Gastrocnemius medialis (tissue), 4 donors: ENCODE results near the gene CLEC1A. TPM values are rescaled to one million over a fixed set of nuclear protein-coding genes. Genes with fewer than 3 reads are reported as not detected.

Experiments
- ATAC-seq, 2 donors: fragments of 150-250 bp; one replicate each; pipeline ENCODE4 v1.9.1; 2016
- DNase-seq, 2 donors: peaks; one replicate each; pipeline ENCODE4 v3.0.0-alpha.2; 2019
- H3K27ac ChIP-seq, 4 donors: fragments of 200-600 bp; sonication (generic); 1 replicate in 1 of 4; 2 replicates in 3 of 4; pipeline ENCODE4 v1.5.1; 2016 to 2018; ENCODE audit warnings: mild to moderate bottlenecking in 2 of 4, moderate library complexity in 1 of 4
- H3K27me3 ChIP-seq, 3 donors: fragments of 200-600 bp; sonication (generic) in 2 of 3; 1 replicate in 1 of 3; 2 replicates in 2 of 3; pipeline versions ENCODE4 v1.5.1 to v1.6.0; 2016 to 2019; ENCODE audit warnings: mild to moderate bottlenecking in 1 of 3, moderate library complexity in 1 of 3
- H3K36me3 ChIP-seq, 2 donors: fragments of 200-600 bp; sonication (generic) in 1 of 2; one replicate each; pipeline ENCODE4 v1.5.1; 2017 to 2018
- H3K4me1 ChIP-seq, 2 donors: fragments of 200-600 bp; sonication (generic) in 1 of 2; one replicate each; pipeline ENCODE4 v1.5.1; 2016 to 2017; ENCODE audit warnings: mild to moderate bottlenecking in 2 of 2
- H3K4me3 ChIP-seq, 4 donors: fragments of 200-600 bp; sonication (generic) in 3 of 4; 1 replicate in 1 of 4; 2 replicates in 3 of 4; pipeline ENCODE4 v1.5.1; 2016 to 2019; ENCODE audit warnings: mild to moderate bottlenecking in 2 of 4
- H3K9me3 ChIP-seq, 3 donors: fragments of 200-600 bp; sonication (generic) in 2 of 3; 1 replicate in 1 of 3; 2 replicates in 2 of 3; pipeline ENCODE4 v1.5.1; 2016 to 2019
- POLR2A ChIP-seq, 2 donors: fragments of 450-650 bp; IDR thresholded peaks; one replicate each; pipeline ENCODE4 v1.6.1; 2017; ENCODE audit warnings: antibody characterized with exemption in 2 of 2, mild to moderate bottlenecking in 2 of 2, moderate library complexity in 2 of 2
- in situ Hi-C, 4 donors: fragments of 200-750 bp; cut with MboI; loops; one replicate each; pipeline versions ENCODE4 v1.15.0 to v1.8.0; 2017; ENCODE audit warnings: low sequenced_read_pairs in 4 of 4
- intact Hi-C: fragments of 100-400 bp; cut with DNase I; formaldehyde crosslinking; loops from one replicate; pipeline ENCODE4 v1.15.1; 2023; ENCODE audit warnings: low total_unique reads
- total RNA-seq, 4 donors: library from RNA; depleted of rRNA; stranded (reverse); fragments of >200 nt; gene quantifications; one replicate each; pipeline versions ENCODE4 v1.1.0 to v1.2.3, GENCODE V29; 2016
- TF ChIP-seq, protein P1 (sequence below), 5 experiments: fragments of 450-650 bp in 3 of 5; fragments of 200-600 bp in 2 of 5; sonication (generic) in 2 of 5; IDR thresholded peaks in 4 of 5; conservative IDR thresholded peaks in 1 of 5; 1 replicate in 4 of 5; 2 replicates in 1 of 5; pipeline ENCODE4 v1.5.1; 2016 to 2019; ENCODE audit warnings: antibody characterized with exemption in 5 of 5, mild to moderate bottlenecking in 3 of 5, moderate library complexity in 3 of 5

CLEC1A gene
- total RNA-seq, 4 donors from 2014 or later, result 1.00 to 3.6 (median 1.6) TPM

DNA sequence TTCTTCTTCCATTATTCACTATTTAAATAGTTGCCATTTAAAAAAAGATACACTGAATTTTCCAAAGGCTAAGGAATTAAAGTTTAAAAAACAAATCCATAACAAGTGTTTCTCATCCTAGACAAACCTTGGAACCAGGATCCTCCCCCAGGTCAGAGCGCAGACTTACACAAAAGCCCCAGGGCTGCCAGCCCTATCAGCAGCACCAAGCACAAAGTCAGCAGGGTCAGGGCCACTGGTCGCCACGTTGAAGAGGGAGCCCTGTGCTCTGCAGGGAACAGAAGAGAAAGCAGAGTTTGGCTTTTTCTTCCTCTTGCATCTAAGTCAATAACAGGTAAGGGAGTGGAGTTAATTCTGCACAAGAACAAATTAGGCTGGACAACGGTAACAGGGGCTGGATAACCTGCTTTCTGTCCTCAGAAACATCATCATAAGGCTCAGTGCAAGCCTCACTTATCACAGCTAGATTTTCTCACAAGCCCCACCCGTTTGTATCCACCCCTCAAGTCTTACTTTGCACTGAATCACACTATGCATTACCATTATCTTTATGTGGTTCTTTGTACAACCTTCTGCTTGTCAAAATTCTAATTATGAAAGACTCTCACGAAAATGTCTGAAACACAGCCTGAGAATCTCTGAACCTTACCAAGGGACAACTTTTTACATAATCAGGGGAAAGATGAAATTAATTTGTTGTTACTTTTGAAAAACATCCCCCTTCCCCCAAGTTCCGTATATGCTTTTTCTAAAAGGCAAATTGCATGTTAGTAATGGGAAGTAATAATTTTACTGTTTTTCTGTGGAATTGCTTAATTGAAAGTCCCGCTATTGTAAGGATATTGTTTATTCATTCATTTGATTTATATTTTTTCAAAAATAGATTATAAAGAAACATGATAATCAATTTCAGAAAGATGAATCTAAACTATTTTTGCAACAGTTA is 9.6 kb downstream of the CLEC1A start:
- H3K4me3 ChIP-seq, result no peak overlapping the region
- H3K27ac ChIP-seq, result no peak overlapping the region
- no peaks in the 10 kb centered on the region for H3K36me3 ChIP-seq
- DNase-seq (no peak), ATAC-seq (no peak)
- no peaks in the 10 kb centered on the region for H3K9me3 ChIP-seq
- in situ Hi-C loops, result no loop called here
- no peaks in the 10 kb centered on the region for H3K4me1 ChIP-seq
- no peaks in the 10 kb centered on the region for H3K27me3 ChIP-seq
- TF ChIP-seq POLR2A (IDR thresholded peaks at IDR 0.05), result no peak
- TF ChIP-seq, protein P1, sequence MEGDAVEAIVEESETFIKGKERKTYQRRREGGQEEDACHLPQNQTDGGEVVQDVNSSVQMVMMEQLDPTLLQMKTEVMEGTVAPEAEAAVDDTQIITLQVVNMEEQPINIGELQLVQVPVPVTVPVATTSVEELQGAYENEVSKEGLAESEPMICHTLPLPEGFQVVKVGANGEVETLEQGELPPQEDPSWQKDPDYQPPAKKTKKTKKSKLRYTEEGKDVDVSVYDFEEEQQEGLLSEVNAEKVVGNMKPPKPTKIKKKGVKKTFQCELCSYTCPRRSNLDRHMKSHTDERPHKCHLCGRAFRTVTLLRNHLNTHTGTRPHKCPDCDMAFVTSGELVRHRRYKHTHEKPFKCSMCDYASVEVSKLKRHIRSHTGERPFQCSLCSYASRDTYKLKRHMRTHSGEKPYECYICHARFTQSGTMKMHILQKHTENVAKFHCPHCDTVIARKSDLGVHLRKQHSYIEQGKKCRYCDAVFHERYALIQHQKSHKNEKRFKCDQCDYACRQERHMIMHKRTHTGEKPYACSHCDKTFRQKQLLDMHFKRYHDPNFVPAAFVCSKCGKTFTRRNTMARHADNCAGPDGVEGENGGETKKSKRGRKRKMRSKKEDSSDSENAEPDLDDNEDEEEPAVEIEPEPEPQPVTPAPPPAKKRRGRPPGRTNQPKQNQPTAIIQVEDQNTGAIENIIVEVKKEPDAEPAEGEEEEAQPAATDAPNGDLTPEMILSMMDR (IDR thresholded peaks at IDR 0.05 in 4 of 5, conservative IDR thresholded peaks at IDR 0.05 in 1 of 5), result no peak
- intact Hi-C loops, result no loop called here

DNA sequence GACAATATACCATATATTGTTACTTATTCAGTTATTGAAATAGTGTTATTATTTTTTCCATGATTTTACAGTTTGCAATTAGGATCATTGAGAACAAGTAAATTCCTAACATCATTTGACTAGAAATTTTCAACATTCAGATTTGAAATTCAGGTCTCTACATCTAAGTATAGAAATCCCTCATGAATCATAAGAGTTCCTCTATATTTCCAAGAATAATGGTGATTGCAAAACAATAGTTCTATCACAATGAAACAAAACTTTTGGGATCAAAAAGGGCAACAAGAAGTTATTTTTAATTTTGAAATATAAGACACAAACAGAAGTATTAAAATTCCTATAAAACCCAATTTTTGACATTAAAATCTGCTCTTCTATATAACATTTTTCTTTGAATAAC is 10.8 kb downstream of the CLEC1A start:
- H3K27ac ChIP-seq, result no peak overlapping the region
- in situ Hi-C loops (no loop called here), intact Hi-C loops (no loop called here)
- H3K36me3 ChIP-seq, result no peaks in the 10 kb centered on the region
- no peak overlapping the region for H3K4me3 ChIP-seq
- no peak for ATAC-seq
- no peaks in the 10 kb centered on the region for H3K27me3 ChIP-seq
- no peaks in the 10 kb centered on the region for H3K4me1 ChIP-seq
- TF ChIP-seq, protein P1 (IDR thresholded peaks at IDR 0.05 in 4 of 5, conservative IDR thresholded peaks at IDR 0.05 in 1 of 5), result no peak
- no peak for TF ChIP-seq POLR2A (IDR thresholded peaks at IDR 0.05)
- H3K9me3 ChIP-seq, result no peaks in the 10 kb centered on the region
- no peak for DNase-seq

DNA sequence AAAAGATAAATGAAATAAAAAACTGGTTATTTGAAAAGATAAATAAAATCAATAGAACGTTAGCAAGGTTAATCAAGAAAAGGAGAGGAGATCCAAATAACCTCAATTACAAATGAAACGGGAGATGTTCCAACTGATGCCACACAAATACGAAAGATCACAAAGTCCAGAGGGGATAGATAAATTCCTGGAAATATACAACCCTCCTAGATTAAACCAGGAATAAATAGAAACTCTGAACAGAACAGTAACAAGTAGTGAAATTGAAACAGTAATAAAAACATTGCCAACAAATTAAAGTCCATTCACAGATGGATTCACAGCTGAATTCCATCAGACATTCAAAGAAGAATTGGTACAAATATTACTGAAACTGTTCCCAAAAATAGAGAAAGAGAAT is 12.4 kb downstream of the CLEC1A start:
- no peak overlapping the region for H3K4me3 ChIP-seq
- H3K36me3 ChIP-seq, result no peaks in the 10 kb centered on the region
- no peak for DNase-seq
- ATAC-seq, result no peak
- no peak overlapping the region for H3K27ac ChIP-seq
- no peaks in the 10 kb centered on the region for H3K4me1 ChIP-seq
- in situ Hi-C loops (no loop called here), intact Hi-C loops (no loop called here)
- H3K27me3 ChIP-seq, result no peaks in the 10 kb centered on the region
- no peaks in the 10 kb centered on the region for H3K9me3 ChIP-seq
- no peak for TF ChIP-seq POLR2A (IDR thresholded peaks at IDR 0.05)
- TF ChIP-seq, protein P1 (IDR thresholded peaks at IDR 0.05 in 4 of 5, conservative IDR thresholded peaks at IDR 0.05 in 1 of 5), result no peak

DNA sequence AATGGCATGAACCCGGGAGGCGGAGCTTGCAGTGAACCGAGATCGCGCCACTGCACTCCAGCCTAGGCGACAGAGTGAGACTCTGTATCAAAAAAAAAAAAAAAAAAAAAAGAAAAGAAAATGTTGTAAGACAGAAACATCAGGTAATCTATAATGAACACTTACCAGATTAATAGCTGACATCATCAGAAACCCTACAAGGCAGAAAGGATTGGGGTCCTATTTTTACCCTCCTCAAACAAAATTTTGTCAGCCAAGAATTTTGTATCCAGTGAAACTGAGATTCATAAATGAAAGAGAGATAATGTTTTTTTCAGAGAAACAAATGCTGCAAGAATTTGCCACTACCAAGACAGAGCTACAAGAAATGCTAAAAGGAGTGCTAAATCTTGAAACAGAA is 14.1 kb downstream of the CLEC1A start:
- in situ Hi-C loops, result no loop called here

More for the DNA sequence above, 14.1 kb downstream of the CLEC1A start:
- H3K4me1 ChIP-seq, result no peaks in the 10 kb centered on the region
- no peaks in the 10 kb centered on the region for H3K36me3 ChIP-seq
- no peaks in the 10 kb centered on the region for H3K9me3 ChIP-seq
- H3K4me3 ChIP-seq, result no peak overlapping the region
- no peak for DNase-seq
- intact Hi-C loops, result no loop called here
- TF ChIP-seq, protein P1 (IDR thresholded peaks at IDR 0.05 in 4 of 5, conservative IDR thresholded peaks at IDR 0.05 in 1 of 5), result no peak
- TF ChIP-seq POLR2A (IDR thresholded peaks at IDR 0.05), result no peak
- no peak for ATAC-seq
- no peaks in the 10 kb centered on the region for H3K27me3 ChIP-seq
- H3K27ac ChIP-seq, result no peak overlapping the region
